NOMO-1 treated with DMSO at 0.1 percent for 48 hours (cell line): ENCODE data around the gene SCAPER.

Experiments
- DNase-seq: peaks from one replicate; lab custom pipeline; 2025; ENCODE audit not compliant: unreplicated experiment; lab: John Stamatoyannopoulos, UW

The SCAPER gene

DNA sequence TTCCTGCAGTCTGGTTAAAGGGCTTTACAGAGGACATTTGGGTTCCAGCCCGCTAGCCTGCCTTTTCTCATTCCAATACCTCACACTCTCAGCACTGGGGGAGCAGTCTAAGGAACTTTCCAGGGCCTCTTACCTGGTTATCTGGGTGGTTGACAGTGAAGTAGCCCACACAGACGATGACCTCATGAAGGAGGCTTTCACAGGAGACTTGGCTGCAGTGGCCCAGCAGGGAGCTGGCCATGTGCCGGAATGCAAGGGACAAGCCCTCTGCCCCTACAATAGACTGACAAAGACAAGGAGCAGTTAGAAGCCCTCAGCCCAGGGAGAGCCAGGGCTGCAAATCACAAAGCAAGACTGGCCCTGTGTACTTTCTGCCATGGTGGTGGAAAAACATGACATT lies 529.1 kb downstream of the SCAPER start:
- no peak for DNase-seq

DNA sequence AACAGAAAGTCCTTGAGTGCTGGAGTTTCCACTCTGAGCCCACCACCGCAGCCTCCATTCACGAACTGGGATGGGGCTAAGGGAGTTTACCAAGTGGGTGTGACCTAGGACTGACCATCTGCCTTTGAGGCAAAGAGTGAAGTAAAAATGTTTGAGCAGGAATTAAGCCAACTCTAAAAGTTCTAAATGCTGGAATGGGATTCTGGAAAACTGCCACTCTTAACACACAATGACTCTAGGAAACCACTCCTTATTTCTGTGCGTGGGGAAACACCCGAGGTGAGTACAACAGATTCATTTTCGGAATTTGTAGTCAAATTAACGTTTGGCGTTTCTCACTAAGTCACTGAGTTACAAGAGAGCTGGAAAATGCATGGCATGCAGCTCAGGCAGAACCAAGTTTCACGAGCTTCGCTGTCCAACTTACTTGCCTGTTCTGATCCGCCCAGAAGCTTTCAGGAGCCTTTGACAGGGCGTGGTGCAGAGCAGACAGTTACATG lies 537.0 kb downstream of the SCAPER start:
- no peak for DNase-seq

DNA sequence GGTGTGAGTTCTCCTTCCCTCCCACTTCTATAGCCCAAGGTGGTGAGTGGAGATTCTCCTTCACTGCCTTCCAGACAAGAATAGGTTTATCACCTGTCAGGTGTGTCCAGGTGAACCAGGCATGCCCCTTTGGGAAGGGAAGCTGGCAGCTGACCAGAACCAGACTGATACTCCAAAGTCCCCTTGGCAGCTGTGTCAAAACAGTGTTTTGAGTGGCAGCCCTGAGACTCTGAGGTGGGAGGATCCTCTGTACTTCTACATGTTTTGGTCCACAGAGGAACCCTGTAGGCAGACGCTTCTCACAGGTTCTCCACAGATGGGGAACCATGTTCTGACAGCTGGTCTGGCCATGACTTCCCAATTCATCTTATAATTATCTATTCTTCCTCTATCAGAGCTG lies 538.4 kb downstream of the SCAPER start:
- no peak for DNase-seq

DNA sequence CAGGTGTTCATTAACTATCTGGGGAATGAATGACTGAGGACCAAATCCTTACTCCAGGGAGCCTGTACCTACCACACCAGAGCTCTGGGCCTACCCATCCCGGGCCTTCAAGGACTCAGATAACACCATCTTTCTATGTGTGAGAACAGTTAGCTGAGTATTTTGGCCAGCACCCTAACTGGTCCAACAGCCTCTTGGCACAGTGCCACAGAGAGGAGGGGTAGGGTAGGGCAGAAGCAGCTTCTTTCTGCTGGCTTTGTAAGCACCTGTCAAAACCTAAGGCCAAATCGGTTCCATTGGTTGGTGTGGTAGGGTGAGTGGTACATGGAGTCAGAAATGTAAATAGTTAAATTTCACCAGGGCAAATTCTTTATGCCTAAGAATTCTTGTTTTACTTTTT lies 541.9 kb downstream of the SCAPER start:
- DNase-seq, result no peak

DNA sequence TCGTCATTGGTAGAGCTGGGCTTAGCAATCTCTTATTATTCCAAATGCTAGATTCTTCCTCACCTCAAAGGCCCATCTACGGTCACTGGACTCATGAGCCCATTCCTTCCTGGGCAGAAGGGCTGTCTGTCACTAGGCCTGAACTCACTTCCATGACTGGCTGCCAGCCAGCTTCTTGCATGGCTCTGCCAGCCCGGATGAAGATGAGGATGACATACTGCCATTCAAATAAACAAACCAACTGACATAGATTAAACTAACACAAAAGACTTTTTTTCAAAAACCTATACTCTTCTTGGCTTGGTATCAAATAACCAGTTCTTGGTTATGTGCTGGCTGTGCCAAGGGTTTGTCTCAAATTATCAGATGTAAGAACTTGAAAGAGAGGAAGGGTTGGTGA lies 544.7 kb downstream of the SCAPER start:
- no peak for DNase-seq

DNA sequence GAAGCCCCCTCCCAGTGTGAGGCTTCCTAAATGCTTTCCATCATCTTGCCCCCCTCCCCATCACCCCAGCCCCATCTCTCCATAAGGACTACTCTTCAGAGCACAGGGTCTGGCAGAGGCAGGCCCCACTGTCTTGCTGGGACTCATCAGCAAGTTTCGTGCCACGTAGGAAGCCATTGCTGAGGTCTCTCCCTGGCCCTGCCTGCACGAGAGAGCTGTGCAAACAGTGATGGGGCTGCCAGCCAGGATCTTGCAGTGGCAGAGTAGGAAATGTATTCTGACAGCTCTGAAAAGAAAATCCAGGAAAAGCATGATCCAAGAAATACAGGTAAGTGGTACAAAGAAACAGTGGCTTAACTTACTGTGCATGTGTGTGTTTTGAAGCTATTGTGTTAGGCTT lies 546.0 kb downstream of the SCAPER start:
- DNase-seq, result no peak

DNA sequence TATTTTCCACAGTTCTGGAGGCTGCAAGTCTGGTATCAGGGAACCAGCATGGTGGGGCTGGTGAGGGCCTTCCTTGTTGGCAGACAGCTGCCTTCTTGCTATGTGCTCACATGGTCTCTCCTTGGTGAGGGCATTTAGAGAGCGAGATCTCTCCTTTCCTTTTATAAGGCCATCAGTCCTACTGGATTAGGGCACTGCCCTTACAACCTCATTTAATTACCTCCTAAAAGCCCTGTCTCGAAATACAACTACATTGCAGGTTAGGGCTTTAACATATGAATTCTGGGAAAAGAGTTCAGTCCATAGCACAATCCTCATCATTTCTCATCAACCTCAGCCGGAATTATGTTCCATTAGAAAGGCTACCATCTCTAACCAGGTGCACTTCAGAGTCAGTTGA lies 546.7 kb downstream of the SCAPER start:
- DNase-seq, result no peak

DNA sequence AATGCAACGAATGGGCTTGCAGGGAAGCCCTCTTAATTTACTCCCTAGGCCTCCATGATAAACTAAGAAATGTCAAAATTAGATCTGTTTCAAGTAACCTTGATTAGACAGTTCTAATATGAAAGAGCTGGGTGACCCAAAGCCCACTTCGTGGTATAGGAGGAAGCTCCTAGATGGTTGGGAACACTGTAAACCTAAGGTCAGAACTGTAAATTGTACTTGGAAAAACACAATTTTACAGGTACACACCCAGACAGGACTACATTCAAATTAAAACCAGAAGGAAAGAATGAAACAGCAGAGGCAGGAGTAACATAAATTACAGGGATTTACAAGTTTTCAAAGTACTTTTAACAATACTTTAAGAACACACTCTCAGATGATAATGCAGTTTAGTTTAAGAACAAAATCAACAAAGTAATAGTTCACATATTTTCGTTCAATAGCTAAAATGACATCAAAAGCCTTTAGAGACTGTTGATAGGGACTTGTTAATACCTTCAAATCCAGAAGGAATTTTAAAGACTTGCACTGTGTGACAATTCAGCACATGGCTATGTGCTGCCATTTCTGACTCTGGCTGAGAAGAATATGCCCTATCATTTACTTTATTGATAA lies 550.2 kb downstream of the SCAPER start:
- DNase-seq, result no peak

DNA sequence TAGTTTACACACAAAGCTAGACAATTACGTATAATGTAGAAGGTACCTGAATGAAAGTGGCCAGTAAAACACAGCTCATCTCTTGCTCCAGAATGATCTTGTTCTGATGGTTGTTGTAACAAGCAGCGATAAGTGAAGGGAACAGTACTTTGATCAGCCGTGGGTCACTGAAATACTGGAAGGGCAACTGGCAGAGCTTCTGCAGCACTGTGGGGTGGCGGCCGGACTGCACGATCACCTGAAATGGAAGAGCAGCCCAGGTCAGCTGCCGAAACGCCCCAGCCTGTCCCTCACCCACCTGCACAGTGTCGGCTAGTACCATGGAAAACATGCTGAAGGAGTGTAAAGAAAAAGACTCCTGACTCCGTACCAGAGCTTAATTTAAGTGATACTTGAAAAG lies 551.2 kb downstream of the SCAPER start:
- DNase-seq, result no peak

DNA sequence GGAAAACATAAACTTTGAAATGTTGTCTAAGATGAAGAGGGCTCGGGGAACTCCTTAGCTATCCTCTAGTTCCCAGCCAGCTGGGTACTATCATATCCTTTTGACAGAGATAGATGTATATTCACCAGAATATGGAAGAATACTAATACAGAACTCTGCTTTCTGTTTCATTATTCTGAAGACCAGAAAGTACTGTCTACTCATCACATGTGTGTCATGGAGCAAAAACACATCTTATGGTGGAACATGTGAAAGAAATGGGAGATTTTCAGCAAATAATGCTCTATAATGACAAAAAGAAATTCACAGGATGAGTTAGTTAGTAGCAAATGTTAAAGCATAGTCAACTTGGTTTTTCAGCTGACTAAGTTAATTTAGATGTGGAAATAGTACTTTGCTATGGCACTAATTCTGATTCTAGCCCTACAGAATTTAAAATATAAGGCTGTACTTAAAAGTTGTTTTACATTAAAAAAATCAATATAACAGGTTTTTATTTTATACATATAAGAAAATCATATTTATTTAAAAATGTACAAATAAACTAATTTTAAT lies 552.0 kb downstream of the SCAPER start:
- no peak for DNase-seq

DNA sequence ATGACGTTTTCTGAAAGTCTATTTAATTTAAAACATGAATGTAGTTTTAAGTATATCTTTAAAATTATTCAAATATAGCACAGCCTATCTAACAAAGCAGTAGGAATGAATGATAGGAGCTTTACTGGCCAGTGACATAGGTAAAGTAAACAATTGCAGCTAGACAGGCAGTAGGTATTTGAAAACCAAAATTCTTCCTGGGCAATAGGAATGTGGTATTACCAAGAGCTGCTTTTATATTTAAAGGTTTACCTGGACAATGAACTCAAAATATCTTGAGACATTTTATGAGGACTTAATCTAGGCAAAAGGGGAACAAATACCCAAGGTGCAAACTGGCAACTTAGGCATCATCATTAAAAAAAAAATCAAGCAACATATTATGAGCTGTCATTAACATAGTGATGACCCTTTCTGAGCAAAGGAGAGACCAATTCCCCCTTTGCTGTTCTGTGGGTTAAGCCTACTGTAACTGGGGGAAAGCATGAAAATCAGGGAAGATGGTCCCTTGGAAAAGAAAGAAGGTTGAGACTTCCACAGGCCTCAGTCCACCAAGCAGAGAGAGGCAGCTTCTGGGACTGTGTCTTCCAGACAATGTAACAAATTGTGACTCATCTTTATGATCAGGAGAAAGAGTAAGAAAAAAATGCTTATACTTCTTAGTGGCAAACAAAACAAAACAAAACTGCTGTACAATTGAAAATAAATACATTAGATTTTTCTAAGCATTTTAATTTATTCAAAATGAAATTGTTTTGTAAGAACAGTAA lies 555.7 kb downstream of the SCAPER start:
- DNase-seq, result no peak

DNA sequence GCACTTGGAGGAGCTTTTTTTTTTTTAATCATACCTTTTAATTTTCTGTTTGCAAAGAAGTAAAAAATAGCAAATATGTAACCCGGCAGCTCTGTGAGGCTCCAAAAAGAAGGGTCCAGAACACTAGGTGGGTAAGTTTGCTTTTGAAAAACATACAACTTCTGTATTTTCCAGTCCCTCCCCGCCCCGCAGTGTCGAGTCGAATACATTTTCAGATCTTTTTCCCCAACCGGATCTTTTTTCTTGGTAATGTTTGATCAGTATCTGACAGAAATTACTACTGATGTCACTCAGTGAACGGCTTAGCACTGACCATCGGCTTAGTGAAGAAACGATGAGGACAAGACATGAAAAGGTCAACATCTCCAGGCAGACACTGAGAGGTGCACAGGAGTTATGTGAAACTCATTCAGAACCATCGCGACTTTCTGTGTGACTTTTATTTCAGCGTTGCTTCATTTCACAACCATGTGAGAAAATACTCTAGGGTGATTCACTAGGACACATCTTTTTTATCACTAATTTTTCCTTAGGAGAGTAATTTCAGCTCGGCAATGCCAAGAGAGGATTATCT lies 557.6 kb downstream of the SCAPER start:
- no peak for DNase-seq

DNA sequence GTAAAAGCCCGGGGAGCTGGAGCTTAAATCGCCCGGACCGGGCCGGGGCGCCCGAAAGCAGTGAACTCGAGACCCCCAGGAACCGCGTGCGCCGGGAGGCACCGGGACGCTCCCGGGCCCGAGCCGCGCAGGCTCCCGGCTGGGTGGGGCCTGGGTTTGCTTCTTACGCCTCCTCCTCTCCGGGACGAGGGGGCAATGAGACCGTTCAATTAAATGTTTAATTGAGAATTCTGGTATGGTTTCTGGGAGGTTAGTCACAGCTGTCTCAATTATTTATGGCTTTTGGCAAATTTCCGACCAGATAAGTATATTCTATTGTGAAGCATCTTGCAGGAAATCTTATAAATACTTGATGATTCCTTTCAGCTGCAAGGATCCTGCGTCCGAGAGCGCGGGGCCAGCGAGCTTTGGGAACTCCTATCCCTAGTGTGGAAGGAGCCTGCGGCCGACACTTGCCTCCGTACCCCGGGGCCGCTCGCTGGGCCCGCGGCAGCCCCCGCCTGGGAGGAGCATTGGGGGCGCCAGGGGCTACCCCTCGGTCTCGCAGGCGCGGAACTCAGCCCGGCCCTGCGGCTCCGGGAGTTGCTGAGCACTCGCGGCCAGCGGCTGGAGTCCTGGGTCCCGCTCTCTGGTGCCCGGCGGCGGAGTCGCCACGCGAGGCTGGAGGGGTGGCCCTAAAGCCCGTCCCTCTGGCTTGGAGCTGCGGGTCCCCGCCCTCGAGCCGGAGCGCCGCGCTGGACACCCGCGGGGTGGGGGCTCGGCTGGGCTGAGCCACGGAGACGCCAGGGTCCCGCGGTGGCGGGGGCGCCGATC lies 558.3 kb downstream of the SCAPER start:
- DNase-seq, result no peak

DNA sequence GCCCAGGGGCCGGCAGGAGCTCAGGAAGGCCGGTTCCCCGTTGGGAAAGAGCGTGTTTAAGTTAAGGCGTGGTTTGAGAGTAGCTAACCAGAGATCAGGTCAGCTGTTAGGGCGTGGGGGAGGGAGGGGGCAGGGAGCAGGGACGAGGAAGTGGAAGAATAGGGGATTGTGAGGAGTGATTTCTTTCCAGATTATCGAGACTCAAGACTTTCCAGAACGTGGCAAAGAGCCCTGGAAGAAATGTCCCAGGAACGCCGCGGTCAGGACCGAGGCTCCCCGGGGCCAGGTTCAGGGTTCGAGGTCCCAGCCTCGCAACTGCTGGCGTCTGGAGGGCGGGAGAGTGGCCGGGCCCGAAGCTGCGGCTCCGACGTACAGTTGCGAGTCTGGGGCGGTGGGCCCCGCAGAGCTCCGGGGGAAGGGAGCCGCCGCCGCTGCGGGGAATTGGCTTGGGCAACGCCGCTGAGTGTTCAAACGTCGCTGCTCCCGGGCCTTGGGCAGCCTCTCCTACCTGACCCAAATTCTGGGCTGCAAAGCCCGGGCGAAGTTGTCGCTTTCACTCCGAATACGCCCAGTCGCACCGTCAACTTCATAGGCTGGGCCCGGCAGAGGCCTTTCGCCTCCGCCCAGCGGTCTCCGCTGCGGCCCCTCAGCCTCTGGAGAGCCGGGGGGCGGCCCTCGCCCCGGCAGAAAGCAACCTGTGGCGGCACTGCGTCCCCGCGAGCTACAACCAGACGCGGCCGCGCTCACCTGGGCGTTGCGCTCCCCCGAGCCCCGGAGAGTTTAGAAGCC lies 559.1 kb downstream of the SCAPER start:
- no peak for DNase-seq

DNA sequence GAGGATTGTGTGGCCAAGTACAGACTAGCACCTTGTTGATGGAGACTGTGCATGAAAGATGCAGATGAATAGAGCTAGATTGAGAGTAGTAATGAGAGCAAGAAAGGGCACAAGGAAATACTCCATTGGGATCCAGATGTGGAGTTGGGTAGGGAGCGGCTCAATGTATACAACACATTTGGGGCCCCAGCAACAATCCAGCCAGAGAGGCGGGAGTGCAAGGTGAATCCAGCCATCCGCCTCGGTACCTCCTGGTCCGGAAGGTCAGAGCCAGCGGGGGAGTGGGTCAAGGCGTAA lies 559.6 kb downstream of the SCAPER start:
- no peak for DNase-seq

DNA sequence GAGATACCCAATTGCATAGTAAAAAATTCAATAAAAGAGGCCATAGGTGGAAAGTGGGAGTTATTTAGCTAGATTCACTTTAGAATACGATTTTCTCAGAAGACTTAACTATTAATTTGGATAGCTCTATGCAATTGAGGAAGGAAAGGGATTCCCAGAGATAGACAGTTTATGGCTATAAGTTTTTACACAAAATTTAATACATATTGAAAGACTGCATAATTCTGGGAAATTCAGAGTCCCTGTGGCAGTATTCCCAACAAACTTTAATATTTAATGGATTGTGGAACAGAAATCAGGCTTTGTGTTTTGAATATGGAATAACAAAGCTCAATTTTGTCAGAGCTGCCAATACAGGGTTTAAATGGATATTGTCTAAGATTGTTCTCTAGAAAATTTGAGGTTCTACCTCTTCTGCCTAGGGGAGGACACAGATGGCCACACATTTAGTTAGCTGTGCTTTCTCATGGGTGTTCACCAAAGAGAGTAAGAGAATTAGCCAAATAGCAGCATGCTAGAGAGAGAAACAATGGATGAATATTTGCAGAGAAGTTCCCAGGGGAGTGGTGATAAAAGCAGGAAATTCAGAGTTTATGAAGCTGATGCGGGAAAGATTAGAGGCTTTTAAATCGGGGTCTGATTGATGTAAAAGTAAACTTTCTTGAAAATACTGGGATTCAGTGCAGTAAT lies 560.1 kb downstream of the SCAPER start:
- DNase-seq, result no peak

DNA sequence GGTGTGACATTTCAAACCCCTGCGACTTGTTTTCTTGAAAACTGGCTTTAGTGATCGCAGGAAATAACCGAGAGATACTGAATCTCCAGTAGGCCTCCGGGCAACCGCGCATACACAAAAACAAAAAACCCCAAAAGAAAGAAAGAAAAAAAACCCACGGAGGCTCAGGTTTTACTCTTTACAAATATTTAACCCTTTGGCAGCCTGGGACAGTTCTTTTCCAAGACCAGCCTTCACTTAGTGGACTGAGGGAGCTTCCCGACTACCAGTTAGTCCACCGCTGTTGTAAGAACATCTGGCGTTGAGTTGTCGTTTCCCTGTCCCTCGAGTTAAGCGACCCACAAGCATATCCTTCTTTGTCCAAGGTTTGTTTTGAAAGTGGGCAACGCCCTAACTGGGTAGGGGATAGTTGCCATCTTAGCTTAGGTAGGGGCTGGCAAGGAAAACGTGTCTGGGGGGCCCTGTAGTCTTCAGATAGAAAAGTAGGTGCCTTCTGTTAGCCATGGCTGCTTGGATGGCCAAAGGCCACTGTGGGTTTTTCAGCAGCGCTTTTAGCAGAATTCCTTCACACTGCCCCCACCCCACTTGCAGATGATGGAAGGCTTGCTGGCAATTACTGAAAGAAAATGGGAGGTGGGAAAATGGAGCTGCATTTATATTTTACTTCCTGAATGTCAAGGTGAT lies 561.7 kb downstream of the SCAPER start:
- DNase-seq, result no peak

DNA sequence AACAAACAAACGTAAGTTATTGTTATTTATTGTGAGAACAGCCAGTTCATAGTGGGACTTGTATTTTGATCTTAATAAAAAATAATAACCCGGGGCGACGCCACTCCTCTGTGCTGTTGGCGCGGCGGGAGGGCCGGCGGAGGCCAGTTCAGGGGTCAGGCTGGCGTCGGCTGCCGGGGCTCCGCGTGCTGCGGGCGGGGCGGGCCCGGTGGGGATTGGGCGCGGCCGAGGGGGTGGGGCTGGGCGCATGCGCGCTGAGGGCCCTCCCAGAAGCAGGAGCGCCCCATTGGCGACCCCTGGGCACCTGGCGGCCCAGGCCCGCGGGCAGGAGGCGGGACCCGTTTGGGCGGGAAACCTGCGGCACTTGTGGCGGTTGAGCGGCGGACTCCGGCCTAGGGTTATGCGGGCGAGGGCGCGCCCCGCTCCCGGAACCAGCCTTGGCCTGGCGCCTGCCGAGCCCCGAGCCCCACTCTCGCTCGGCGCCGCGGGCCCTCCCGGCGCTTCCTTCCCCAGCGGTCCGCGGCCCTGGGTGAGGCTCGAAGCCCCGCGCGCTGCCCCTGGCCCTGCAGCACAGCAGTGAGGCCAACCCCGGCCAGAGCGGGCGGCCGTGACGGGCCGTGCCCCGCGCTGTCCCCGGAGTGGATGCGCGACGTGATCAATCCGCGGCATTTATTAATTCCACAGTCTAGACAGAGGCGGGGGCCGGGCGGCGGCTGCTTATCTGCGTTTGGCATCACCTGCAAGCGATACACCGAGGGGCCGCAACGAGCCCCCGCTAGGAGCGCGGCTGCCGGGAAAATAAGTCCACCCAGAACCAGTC lies 562.5 kb downstream of the SCAPER start:
- DNase-seq, result no peak

DNA sequence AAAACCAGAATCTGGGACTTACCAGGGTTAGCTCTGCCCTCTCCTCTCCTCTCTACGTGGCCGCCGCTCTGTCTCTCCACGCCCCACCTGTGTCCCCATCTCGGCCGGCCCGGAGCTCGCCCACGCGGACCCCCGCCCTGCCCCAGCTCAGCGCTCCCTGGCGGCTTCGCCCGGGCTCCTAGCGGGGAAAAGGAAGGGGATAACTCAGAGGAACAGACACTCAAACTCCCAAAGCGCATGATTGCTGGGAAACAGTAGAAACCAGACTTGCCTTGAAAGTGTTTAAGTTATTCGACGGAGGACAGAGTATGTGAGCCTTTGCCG lies 563.1 kb downstream of the SCAPER start:
- no peak for DNase-seq
